Esophagus (tissue), 2 donors: Measurements from ENCODE around the gene ITLN1. TPM values are rescaled to one million over a fixed set of nuclear protein-coding genes. Genes with fewer than 3 reads are reported as not detected.

Experiments used
- H3K27ac ChIP-seq, 2 donors: one replicate each; pipeline ENCODE4 v1.5.1; 2013; ENCODE audit warnings: low read depth in 2 of 2, mild to moderate bottlenecking in 2 of 2, inconsistent platforms in 1 of 2, low read length in 1 of 2, moderate library complexity in 1 of 2
- H3K27me3 ChIP-seq, 2 donors: one replicate each; pipeline ENCODE4 v1.6.1; 2013; ENCODE audit warnings: low read length in 2 of 2, control low read depth in 1 of 2, mild to moderate bottlenecking in 1 of 2; ENCODE audit not compliant: insufficient read depth in 2 of 2, control insufficient read depth in 1 of 2
- H3K36me3 ChIP-seq, 2 donors: one replicate each; pipeline ENCODE4 v1.6.1; 2013; ENCODE audit warnings: low read length in 1 of 2; ENCODE audit not compliant: control insufficient read depth in 2 of 2, insufficient read depth in 2 of 2
- H3K4me1 ChIP-seq, 2 donors: one replicate each; pipeline ENCODE4 v1.6.1; 2013; ENCODE audit warnings: low read length in 1 of 2; ENCODE audit not compliant: control insufficient read depth in 2 of 2, insufficient read depth in 2 of 2
- H3K4me3 ChIP-seq, 2 donors: one replicate each; pipeline ENCODE4 v1.5.1; 2013; ENCODE audit warnings: low read length in 2 of 2, mild to moderate bottlenecking in 2 of 2, low read depth in 1 of 2, moderate library complexity in 1 of 2
- H3K9me3 ChIP-seq, 2 donors: one replicate each; pipeline ENCODE4 v1.6.1; 2013; ENCODE audit warnings: mild to moderate bottlenecking in 2 of 2, low read depth in 1 of 2, low read length in 1 of 2, moderate library complexity in 1 of 2; ENCODE audit not compliant: control insufficient read depth in 2 of 2, insufficient read depth in 1 of 2
- WGBS, 2 donors: extraction: QIAGEN DNeasy Blood & Tissue Kit; methylation state at CpG; one replicate each; pipeline ENCODE4 v1.1.7; 2013; 5-methylcytosine and 5-hydroxymethylcytosine counted together
- polyA plus RNA-seq, 2 donors: library from polyadenylated mRNA; stranded (reverse); fragments of 200-250 nt; gene quantifications; one replicate each; pipeline ENCODE4 v1.2.3, GENCODE V29; 2013
- donor health status: healthy with polysubstance abuse.
- donor health status: Bipolar disorder and iron deficiency.

The ITLN1 gene
- polyA plus RNA-seq, 2 donors, result 0.04 to 0.20 TPM

DNA sequence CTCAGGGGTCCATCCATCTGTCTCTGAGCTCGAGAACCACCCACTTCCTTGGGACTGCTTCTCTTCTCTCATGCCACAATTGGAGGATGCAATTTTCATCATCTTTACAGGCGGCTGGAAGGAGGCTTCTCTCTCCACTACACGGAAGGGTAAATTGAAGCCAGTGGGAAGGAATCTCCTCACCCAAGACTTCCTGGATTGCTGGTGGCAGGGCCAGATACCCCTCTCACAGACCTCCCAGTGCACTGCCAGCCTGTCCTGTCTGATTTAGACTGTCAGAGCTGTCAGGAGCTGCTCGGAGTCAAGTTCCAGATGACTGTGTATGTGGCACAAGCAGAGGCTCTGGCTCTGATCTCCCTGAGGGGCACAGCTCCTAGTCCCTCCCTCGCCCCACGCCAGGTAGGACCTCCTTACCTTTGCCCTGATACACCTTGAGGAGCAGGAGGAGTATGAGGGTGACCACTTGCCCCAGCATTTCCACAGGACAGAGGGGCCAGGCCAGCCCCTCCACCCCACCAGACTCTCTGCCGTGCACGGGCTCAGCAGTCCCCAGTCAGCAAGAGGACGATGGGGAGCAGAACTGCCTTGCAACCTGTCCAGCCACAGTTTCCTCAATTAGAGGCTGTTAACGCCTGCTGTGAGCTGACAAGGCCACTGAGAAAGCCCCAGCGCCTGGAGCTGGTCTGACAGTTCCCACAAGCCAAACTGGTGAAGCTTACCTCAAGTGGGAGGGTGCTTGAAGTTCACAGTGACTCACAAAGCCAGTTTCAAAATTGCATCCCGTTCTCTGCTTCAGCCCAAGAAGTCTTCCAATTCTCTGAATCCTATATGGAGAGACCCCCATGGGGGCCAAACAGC is 22.5 kb downstream of the ITLN1 start, which contains the start of gene CD244:
Gene CD244, minus strand, starts transcription at position 685 of the 858 bp plus-strand sequence. Its CDS starts 210 bp downstream, at position 475.
- H3K27me3 ChIP-seq, result no peaks in the 10 kb centered on the region
- H3K4me1 ChIP-seq, result peaks cover 0 to 6% of the 10 kb centered on the region in 2 donors
- 52 to 55% methylated on average over 12 of the region's 12 CpGs for WGBS, 2 donors
- no peak within 1 kb of the TSS for H3K4me3 ChIP-seq
- H3K9me3 ChIP-seq, result no peaks in the 10 kb centered on the region
- H3K36me3 ChIP-seq, result no peaks in the 10 kb centered on the region
- peak within 1 kb of the TSS in 1 of 2 donors; percentile 28 for H3K27ac ChIP-seq

DNA sequence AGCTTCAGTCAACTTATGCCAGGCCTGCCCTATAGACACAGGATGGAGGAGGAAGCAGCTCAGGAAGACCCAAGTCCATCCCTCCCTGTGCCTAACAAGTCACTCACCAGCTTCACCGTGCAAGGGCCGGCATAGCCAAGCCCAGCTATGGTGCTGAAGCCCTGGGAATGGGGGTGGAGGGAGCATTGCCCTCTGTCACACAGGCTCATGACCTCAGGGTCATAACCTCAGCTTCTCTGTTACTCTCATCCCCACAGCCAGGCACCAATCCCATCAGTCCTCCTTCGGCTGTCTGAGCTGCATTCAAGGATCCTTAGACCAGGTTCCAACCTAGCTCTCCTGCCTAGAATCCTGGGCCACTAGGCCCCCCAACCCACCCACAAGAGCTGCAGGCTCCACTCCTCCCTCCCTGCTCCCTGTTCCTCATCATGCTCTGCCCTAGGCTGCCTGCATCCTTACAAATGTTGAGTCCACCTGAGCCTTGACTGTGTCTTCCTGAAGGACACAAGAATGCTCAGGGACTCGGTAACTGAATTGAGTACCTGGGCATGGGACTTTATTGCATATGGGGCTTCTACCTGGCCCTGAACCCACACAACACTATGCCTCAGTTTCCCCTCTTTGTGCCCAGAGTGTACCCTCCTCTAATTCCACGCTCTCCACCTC is 24.0 kb downstream of the ITLN1 start:
- Histone ChIP-seq H3K27me3 (no peaks in the 10 kb centered on the region), H3K9me3 (no peaks in the 10 kb centered on the region), H3K36me3 (no peaks in the 10 kb centered on the region), H3K27ac (no peak overlapping the region), H3K4me1 (peaks cover 0 to 6% of the 10 kb centered on the region in 2 donors), H3K4me3 (no peak overlapping the region)
- WGBS, 2 donors, result 73 to 78% methylated on average over 5 of the region's 5 CpGs

DNA sequence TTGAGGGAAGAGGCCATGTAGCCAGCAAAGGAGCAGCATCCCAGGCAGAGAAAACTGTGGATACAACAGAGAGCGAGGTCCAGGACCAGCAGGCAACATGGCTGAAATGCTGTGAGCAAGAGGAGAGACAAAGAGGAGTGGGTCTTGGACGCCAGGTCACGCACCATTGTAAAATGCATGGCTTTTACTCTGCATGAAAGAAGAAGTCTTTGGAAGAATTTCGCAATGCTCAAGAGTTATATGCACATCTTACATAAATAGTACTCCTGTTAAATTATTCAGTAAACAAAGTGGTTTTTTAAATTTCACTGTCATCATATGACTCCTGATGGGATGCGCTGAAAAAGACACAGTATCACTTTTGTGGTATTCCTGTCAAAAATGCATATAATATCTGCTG is 25.8 kb downstream of the ITLN1 start:
- Histone ChIP-seq H3K4me3 (no peak overlapping the region), H3K4me1 (peaks cover 0 to 6% of the 10 kb centered on the region in 2 donors), H3K36me3 (no peaks in the 10 kb centered on the region), H3K27me3 (no peaks in the 10 kb centered on the region), H3K27ac (no peak overlapping the region), H3K9me3 (no peaks in the 10 kb centered on the region)
- 86 to 89% methylated on average over 5 of the region's 5 CpGs for WGBS, 2 donors

DNA sequence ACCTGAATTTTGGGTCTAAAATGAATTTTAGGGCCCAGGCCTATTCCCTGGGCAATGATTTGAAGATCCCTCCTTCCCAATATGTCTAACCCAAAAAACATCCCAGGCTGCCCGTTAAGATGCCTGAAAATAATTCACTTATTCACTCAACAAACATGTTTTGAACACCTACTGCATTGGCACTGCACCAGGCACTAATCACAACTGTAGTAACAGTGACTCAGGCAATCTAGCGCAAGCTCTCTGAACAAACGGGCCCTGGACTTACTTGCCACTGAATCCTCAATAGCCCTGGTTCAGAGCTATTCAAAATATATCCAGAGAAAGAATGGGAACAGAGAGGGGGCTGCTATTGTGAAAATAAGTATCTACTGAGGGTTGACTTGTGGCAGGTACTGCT is 26.5 kb downstream of the ITLN1 start:
- Histone ChIP-seq H3K4me3 (no peak overlapping the region), H3K4me1 (peaks cover 0 to 6% of the 10 kb centered on the region in 2 donors), H3K9me3 (no peaks in the 10 kb centered on the region), H3K36me3 (no peaks in the 10 kb centered on the region), H3K27me3 (no peaks in the 10 kb centered on the region), H3K27ac (no peak overlapping the region)
- WGBS, 2 donors, result 54 to 55% methylated on average over 3 of the region's 3 CpGs

DNA sequence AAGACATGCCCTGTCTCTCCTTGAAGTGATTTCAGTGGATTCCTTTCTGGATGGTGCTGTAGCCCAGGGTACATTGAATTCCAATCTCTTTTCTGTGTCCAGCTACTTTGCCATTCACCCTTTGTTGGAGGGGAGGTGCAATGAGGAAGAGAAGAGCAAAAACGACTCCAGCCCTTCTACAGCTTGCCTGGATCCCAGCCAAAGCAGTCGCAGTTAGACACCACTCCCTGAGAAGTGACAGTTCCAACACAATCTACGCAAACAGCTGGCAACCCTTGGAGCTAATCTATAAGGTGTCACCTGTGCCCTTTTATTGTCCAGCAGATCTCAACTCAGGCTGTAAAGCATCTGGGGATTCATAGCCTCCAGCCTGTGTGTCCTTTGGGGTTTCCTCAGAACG is 26.9 kb downstream of the ITLN1 start:
- Histone ChIP-seq H3K27ac (no peak overlapping the region), H3K27me3 (no peaks in the 10 kb centered on the region), H3K9me3 (no peaks in the 10 kb centered on the region), H3K4me3 (no peak overlapping the region), H3K4me1 (peaks cover 0 to 6% of the 10 kb centered on the region in 2 donors), H3K36me3 (no peaks in the 10 kb centered on the region)
- WGBS, 2 donors, result 46 to 47% methylated on average over 4 of the region's 4 CpGs

DNA sequence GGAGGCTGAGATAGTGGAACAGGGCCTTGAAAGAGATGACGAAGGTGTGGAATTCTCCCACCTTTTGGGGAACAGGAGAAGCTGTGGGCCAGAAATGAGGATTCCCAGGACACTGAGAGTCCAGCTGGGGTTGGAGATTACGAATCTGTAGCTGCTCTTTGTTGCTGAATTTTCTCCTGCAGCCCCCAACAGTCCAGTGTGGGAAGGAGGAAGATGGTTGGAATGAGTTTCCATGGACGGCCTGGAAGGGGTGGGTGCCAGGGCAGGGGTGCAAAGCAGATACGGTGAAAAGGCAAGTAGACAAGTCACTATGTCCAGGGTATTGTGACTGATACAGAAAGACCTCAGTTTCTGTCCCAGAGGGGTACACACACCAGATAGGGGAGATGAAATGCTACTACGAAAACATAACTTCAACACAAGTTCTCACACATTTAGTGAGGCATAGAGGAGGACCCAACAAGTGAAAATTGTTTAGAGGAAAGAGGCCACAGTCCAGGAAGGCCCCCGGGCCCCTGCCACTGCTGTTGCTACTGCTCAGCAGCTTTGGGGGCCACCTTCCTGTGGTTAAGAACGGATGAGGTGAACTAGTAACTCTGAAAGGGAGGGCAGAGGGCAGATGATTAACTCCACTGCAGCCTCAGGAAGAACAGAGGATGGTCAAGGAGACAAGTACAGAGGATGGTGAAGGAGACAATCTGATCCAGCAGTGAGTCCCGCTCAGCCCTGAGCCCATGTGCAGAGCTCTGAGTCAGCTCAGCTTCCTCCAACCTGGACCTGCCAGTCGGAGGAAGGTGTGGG is 29.6 kb downstream of the ITLN1 start:
- Histone ChIP-seq H3K27ac (no peak overlapping the region), H3K36me3 (no peaks in the 10 kb centered on the region), H3K4me1 (no peaks in the 10 kb centered on the region), H3K4me3 (no peak overlapping the region), H3K9me3 (no peaks in the 10 kb centered on the region), H3K27me3 (no peaks in the 10 kb centered on the region)
- WGBS, 2 donors, result 65 to 71% methylated on average over 9 of the region's 9 CpGs

DNA sequence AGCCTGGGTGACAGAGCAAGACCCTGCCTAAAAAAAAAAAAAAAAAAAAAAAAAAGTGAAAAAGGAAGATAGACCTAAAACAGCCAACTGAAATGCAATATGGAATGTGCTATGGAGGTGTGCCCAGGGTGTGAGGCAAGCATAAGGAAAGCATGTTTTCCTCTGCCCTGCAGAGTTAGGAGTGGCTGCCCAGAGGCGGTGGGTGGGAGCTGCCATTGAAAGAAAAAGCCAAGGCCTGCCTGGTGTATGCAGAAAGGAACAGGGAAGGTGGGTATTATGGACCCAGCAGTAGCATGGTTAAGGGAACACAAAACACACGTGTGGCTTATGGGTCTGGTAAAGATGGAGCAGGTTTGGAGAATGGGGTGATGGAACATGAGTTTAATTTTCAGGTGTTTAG is 31.2 kb downstream of the ITLN1 start:
- Histone ChIP-seq H3K36me3 (no peaks in the 10 kb centered on the region), H3K9me3 (no peaks in the 10 kb centered on the region), H3K27ac (no peak overlapping the region), H3K4me3 (no peak overlapping the region), H3K27me3 (no peaks in the 10 kb centered on the region), H3K4me1 (no peaks in the 10 kb centered on the region)
- WGBS, 2 donors, result 72 to 76% methylated on average over 2 of the region's 2 CpGs

DNA sequence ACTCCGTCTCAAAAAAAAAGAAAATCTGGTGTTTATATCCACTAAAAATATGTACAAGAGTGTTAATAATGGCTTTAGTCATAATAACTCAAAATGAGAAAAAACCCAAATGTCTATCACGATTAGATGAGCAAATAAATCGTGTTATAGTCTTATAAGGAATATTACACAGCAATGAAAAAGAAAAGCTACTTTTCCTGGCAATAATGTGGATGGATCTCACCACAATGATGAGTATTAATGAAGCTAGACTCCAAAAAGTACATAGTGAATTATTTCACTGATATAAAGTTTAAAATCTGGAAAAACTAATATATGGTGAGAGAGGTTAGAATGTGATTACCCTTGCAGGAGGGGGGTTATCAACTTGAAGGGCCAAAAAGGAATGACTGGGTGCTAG is 32.0 kb downstream of the ITLN1 start:
- Histone ChIP-seq H3K27ac (no peak overlapping the region), H3K27me3 (no peaks in the 10 kb centered on the region), H3K36me3 (no peaks in the 10 kb centered on the region), H3K9me3 (no peaks in the 10 kb centered on the region), H3K4me3 (no peak overlapping the region), H3K4me1 (no peaks in the 10 kb centered on the region)
- WGBS, 2 donors, result 91 to 92% methylated on average over 3 of the region's 3 CpGs

DNA sequence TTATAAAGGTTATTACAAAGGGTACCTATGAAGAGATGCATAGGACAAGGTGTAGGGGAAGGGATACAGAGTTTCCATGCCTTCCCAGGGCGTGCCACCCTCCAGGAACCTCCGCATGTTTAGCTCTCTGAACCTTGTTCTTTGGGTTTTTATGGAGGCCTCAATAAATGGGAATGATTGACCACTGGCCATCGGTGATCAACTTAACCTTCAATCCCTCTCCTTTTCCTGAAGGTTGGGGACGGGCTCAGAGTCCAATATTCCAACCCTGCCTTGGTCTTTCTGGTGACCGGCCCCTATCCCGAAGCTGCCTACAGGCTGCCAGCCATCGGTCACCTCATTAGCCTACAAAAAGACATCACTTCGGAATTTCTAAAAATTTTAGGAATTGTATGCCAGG is 34.0 kb downstream of the ITLN1 start:
- no peak overlapping the region for H3K27ac ChIP-seq
- no peaks in the 10 kb centered on the region for H3K4me1 ChIP-seq
- no peaks in the 10 kb centered on the region for H3K9me3 ChIP-seq
- no peaks in the 10 kb centered on the region for H3K36me3 ChIP-seq
- no peak overlapping the region for H3K4me3 ChIP-seq
- 85 to 90% methylated on average over 8 of the region's 8 CpGs for WGBS, 2 donors
- no peaks in the 10 kb centered on the region for H3K27me3 ChIP-seq
